GM23338 (cell line): ENCODE measurements around the gene MAN2C1. TPM values are rescaled to one million over a fixed set of nuclear protein-coding genes. Genes with fewer than 3 reads are reported as not detected.
A peak's percentile ranks its signal among the peaks of the same experiment; 100 is the strongest.

Experiments
- ATAC-seq: fragments of 200-7000 bp; cut with Tn5 transposase; 3 replicates; pipeline ENCODE4 v1.9.1; 2020
- DNase-seq: peaks from one replicate; pipeline ENCODE4 v3.0.0-alpha.2; 2015; ENCODE audit warnings: low spot score
- H2AFZ ChIP-seq: fragments of 200-600 bp; sonication (generic); 2 replicates; pipeline ENCODE4 v1.8.0; 2016; ENCODE audit warnings: antibody characterized with exemption, mild to moderate bottlenecking, moderate library complexity
- H3F3A ChIP-seq: fragments of 200-600 bp; sonication (generic); replicated peaks from 2 replicates; pipeline ENCODE4 v1.8.0; 2017; ENCODE audit warnings: antibody characterized with exemption, mixed run types, low read depth
- H3K27ac ChIP-seq: fragments of 200-600 bp; sonication (generic); 2 replicates; pipeline ENCODE4 v1.6.1; 2016; ENCODE audit warnings: low read depth
- H3K27me3 ChIP-seq: fragments of 200-600 bp; sonication (generic); 2 replicates; pipeline ENCODE4 v1.8.0; 2016; ENCODE audit warnings: mild to moderate bottlenecking, mixed run types, moderate library complexity; ENCODE audit not compliant: insufficient read depth
- H3K36me3 ChIP-seq: fragments of 200-600 bp; sonication (generic); 2 replicates; pipeline ENCODE4 v1.8.0; 2016; ENCODE audit warnings: mild to moderate bottlenecking; ENCODE audit not compliant: insufficient read depth
- H3K4me1 ChIP-seq: fragments of 200-600 bp; sonication (generic); 2 replicates; pipeline ENCODE4 v1.8.0; 2016; ENCODE audit warnings: mild to moderate bottlenecking, moderate library complexity; ENCODE audit not compliant: insufficient read depth
- H3K4me2 ChIP-seq: fragments of 200-600 bp; sonication (generic); 2 replicates; pipeline ENCODE4 v1.7.1; 2017; ENCODE audit warnings: mixed run types
- H3K4me3 ChIP-seq: fragments of 200-600 bp; sonication (generic); 2 replicates; pipeline ENCODE4 v1.6.1; 2016; ENCODE audit warnings: mixed run types
- H3K79me2 ChIP-seq: fragments of 200-600 bp; sonication (generic); replicated peaks from 2 replicates; pipeline ENCODE4 v1.8.0; 2017; ENCODE audit warnings: mild to moderate bottlenecking; ENCODE audit not compliant: insufficient read depth
- H3K9me2 ChIP-seq: fragments of 200-600 bp; sonication (generic); 2 replicates; pipeline ENCODE4 v1.8.0; 2017; ENCODE audit not compliant: insufficient read depth
- H4K20me1 ChIP-seq: fragments of 200-600 bp; sonication (generic); replicated peaks from 2 replicates; pipeline ENCODE4 v1.8.0; 2017; ENCODE audit warnings: mild to moderate bottlenecking; ENCODE audit not compliant: insufficient read depth
- H3K27ac Mint-ChIP-seq: 2 replicates; pipeline ENCODE4 v1.8.0; 2020; ENCODE audit warnings: inconsistent platforms, mild to moderate bottlenecking, moderate library complexity, mixed read lengths
- H3K27me3 Mint-ChIP-seq: 3 replicates; pipeline ENCODE4 v1.8.0; 2022; ENCODE audit warnings: low read depth, mild to moderate bottlenecking, moderate library complexity, mixed read lengths, inconsistent platforms; ENCODE audit not compliant: insufficient read depth, poor library complexity
- H3K36me3 Mint-ChIP-seq: 3 replicates; pipeline ENCODE4 v1.8.0; 2021; ENCODE audit warnings: low read depth, mild to moderate bottlenecking, inconsistent platforms, moderate library complexity, mixed read lengths
- H3K4me1 Mint-ChIP-seq: 3 replicates; pipeline ENCODE4 v1.8.0; 2020; ENCODE audit warnings: mild to moderate bottlenecking, inconsistent platforms, mixed read lengths
- H3K4me3 Mint-ChIP-seq: 3 replicates; pipeline ENCODE4 v1.8.0; 2021; ENCODE audit warnings: moderate library complexity, mild to moderate bottlenecking, inconsistent platforms, mixed read lengths
- H3K9me3 Mint-ChIP-seq: 3 replicates; pipeline ENCODE4 v1.8.0; 2020; ENCODE audit warnings: moderate library complexity, mild to moderate bottlenecking, inconsistent platforms, mixed read lengths
- CREB1 ChIP-seq: fragments of 250-450 bp; sonication (Bioruptor Pico); IDR thresholded peaks from 2 replicates; pipeline ENCODE4 v1.5.0; 2020; ENCODE audit warnings: low read depth, mild to moderate bottlenecking, moderate library complexity
- EZH2 ChIP-seq: fragments of 200-600 bp; sonication (generic); IDR thresholded peaks from one replicate; pipeline ENCODE4 v1.8.0; 2017; ENCODE audit warnings: antibody characterized with exemption, mild to moderate bottlenecking, low read depth; ENCODE audit not compliant: unreplicated experiment
- NANOG ChIP-seq: IDR thresholded peaks from 2 replicates; pipeline ENCODE4 v1.6.1; 2016; ENCODE audit warnings: antibody characterized with exemption, borderline replicate concordance
- POLR2AphosphoS5 ChIP-seq: IDR thresholded peaks from 2 replicates; pipeline ENCODE4 v1.6.1; 2016; ENCODE audit warnings: antibody characterized with exemption, low read depth
- ZNF331 ChIP-seq: fragments of 250-450 bp; sonication (Bioruptor Pico); IDR thresholded peaks from 2 replicates; pipeline ENCODE4 v1.5.0; 2020; ENCODE audit warnings: low read depth, mild to moderate bottlenecking, moderate library complexity
- polyA plus RNA-seq: library from polyadenylated mRNA; unstranded; fragments of >200 nt; fragmentation: Nextera tagmentation; extraction: Ambion mirVana; gene quantifications from 2 replicates; pipeline ENCODE4 v1.2.1, GENCODE V29; 2016
- total RNA-seq: library from RNA; depleted of rRNA; stranded (reverse); fragments of >200 nt; shearing (Covaris generic); gene quantifications from 2 replicates; pipeline ENCODE4 v1.2.3, GENCODE V29; 2014
- TF ChIP-seq, protein P1 (sequence below), 2 experiments: fragments of 200-600 bp in 1 of 2; sonication (generic) in 1 of 2; conservative IDR thresholded peaks; 2 replicates each; pipeline versions ENCODE4 v1.5.1 to v1.6.1; 2016 to 2017; ENCODE audit warnings: antibody characterized with exemption in 2 of 2, low read depth in 2 of 2, mild to moderate bottlenecking in 2 of 2, moderate library complexity in 1 of 2
- TF ChIP-seq, protein P2 (sequence below): IDR thresholded peaks from one replicate; pipeline ENCODE4 v1.6.1; 2018; ENCODE audit warnings: antibody characterized with exemption; ENCODE audit not compliant: unreplicated experiment
- TF ChIP-seq, protein P3 (sequence below): IDR thresholded peaks from 2 replicates; pipeline ENCODE4 v1.6.1; 2016; ENCODE audit warnings: antibody characterized with exemption

Gene MAN2C1
- total and polyA plus RNA-seq, 2 experiments from 2014 or later, result 42.3 to 129 TPM

DNA sequence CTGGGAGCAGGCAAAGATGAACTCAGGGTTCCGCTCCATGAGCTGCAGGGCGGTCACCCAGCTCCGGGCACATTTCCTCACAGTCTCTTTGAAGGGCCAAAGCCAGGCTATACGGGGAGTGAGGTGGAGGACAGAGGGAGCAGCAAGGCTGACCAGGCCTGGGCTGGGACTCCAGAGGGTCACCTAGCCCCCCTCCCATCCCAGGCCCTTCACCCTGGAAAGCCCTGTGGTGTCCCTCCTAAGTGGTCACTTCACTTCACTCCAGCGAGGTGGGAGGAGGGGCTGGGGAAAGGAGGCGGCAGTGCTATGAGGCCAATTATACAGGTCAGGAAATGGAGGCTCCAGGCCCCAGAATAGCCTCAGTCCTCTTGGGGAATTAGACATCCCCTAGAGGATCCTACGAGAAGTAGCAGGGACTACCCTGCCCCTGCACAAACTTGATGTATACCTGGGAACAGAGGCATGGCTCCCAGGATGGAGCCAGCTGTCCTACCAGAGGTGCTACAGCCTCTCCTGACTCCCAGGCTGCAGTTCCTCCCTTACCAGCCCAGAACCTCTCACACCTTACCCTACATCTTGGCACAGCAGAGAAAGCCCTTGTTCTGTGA is 5.7 kb downstream of the MAN2C1 start:
- no peaks in the 10 kb centered on the region; the same call in 2 of the 3 replicates for H3K9me3 Mint-ChIP-seq
- H3K27me3 Mint-ChIP-seq, result peaks cover 16% of the 10 kb centered on the region
- no peak overlapping the region for H3K27ac Mint-ChIP-seq
- no peaks in the 10 kb centered on the region for H3K9me2 ChIP-seq
- 0 out of 2 replicates have a peak overlapping the region, but pooled peaks have one; percentile 55 for H3K27ac ChIP-seq
- no peak overlapping the region for H3K4me3 Mint-ChIP-seq
- no peak overlapping the region for H3K4me2 ChIP-seq
- H2AFZ ChIP-seq, result no peak overlapping the region
- no peaks in the 10 kb centered on the region; the same call in 1 of the 3 replicates for H3K4me1 Mint-ChIP-seq
- H3K36me3 ChIP-seq, result no peaks in the 10 kb centered on the region
- TF ChIP-seq, protein P1, sequence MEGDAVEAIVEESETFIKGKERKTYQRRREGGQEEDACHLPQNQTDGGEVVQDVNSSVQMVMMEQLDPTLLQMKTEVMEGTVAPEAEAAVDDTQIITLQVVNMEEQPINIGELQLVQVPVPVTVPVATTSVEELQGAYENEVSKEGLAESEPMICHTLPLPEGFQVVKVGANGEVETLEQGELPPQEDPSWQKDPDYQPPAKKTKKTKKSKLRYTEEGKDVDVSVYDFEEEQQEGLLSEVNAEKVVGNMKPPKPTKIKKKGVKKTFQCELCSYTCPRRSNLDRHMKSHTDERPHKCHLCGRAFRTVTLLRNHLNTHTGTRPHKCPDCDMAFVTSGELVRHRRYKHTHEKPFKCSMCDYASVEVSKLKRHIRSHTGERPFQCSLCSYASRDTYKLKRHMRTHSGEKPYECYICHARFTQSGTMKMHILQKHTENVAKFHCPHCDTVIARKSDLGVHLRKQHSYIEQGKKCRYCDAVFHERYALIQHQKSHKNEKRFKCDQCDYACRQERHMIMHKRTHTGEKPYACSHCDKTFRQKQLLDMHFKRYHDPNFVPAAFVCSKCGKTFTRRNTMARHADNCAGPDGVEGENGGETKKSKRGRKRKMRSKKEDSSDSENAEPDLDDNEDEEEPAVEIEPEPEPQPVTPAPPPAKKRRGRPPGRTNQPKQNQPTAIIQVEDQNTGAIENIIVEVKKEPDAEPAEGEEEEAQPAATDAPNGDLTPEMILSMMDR (conservative IDR thresholded peaks at IDR 0.05; ENCODE audit: low read depth in 2 of 2), result 0 out of 4 replicates have a peak, but pooled peaks of 1 of the 2 experiments have one; percentile 14
- no peak for TF ChIP-seq CREB1
- no peaks in the 10 kb centered on the region for H3F3A ChIP-seq
- H3K4me3 ChIP-seq, result no peak overlapping the region
- ATAC-seq, result peak; percentile 39
- H3K4me1 ChIP-seq, result no peaks in the 10 kb centered on the region
- no peaks in the 10 kb centered on the region for H3K79me2 ChIP-seq
- peaks cover 42% of the 10 kb centered on the region for H3K36me3 Mint-ChIP-seq
- H4K20me1 ChIP-seq, result no peaks in the 10 kb centered on the region
- DNase-seq, result peak; percentile 55
- no peaks in the 10 kb centered on the region for H3K27me3 ChIP-seq

DNA sequence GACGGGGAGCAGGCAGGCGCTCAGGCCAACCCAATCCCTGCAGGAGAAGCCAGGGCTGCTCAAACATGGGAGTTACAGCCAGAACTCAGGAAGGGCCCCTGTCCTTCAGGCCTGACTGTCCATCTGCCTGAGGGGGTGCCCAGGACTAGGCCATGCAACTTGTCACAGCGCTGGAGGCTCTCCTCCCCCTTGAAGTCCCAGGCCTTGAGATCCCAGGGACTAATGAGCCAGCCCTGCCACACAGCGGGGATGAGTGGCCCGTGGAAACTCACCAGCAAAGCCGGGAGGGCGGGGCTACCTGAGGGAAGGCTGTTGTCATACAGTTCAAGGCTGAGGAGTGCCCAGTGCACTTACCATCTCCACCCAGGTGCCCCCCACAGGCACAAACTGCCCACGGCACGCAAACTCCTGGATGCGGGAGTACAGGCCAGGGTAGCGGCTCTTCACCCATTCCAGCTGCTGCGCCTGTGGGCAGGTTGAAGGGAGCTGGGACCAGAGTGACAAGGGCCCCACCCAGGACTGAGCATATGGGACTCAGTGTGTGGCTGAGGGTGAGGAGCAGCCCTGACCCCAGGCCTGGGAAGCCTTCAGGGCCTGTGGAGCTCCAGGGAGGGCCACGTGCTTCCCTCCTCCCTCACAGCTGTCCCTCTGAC is 6.3 kb downstream of the MAN2C1 start:
- H2AFZ ChIP-seq, result no peak overlapping the region
- no peak overlapping the region for H3K27ac Mint-ChIP-seq
- no peaks in the 10 kb centered on the region for H3F3A ChIP-seq
- H3K9me2 ChIP-seq, result no peaks in the 10 kb centered on the region
- no peaks in the 10 kb centered on the region for H4K20me1 ChIP-seq
- H3K79me2 ChIP-seq, result no peaks in the 10 kb centered on the region
- no peak overlapping the region for H3K4me3 Mint-ChIP-seq
- no peaks in the 10 kb centered on the region; the same call in 1 of the 3 replicates for H3K4me1 Mint-ChIP-seq
- no peak overlapping the region for H3K4me2 ChIP-seq
- no peaks in the 10 kb centered on the region for H3K9me3 Mint-ChIP-seq
- ATAC-seq (no peak), DNase-seq (no peak)
- H3K4me1 ChIP-seq, result no peaks in the 10 kb centered on the region
- peaks cover 41% of the 10 kb centered on the region for H3K36me3 Mint-ChIP-seq
- peaks cover 15% of the 10 kb centered on the region for H3K27me3 Mint-ChIP-seq
- no peaks in the 10 kb centered on the region for H3K27me3 ChIP-seq
- no peak overlapping the region for H3K4me3 ChIP-seq
- no peak overlapping the region for H3K27ac ChIP-seq
- no peaks in the 10 kb centered on the region for H3K36me3 ChIP-seq
- TF ChIP-seq POLR2AphosphoS5 (no peak), NANOG (no peak), EZH2 (no peak), CREB1 (no peak), ZNF331 (CRISPR knock-in tag) (no peak)
- TF ChIP-seq, protein P2, sequence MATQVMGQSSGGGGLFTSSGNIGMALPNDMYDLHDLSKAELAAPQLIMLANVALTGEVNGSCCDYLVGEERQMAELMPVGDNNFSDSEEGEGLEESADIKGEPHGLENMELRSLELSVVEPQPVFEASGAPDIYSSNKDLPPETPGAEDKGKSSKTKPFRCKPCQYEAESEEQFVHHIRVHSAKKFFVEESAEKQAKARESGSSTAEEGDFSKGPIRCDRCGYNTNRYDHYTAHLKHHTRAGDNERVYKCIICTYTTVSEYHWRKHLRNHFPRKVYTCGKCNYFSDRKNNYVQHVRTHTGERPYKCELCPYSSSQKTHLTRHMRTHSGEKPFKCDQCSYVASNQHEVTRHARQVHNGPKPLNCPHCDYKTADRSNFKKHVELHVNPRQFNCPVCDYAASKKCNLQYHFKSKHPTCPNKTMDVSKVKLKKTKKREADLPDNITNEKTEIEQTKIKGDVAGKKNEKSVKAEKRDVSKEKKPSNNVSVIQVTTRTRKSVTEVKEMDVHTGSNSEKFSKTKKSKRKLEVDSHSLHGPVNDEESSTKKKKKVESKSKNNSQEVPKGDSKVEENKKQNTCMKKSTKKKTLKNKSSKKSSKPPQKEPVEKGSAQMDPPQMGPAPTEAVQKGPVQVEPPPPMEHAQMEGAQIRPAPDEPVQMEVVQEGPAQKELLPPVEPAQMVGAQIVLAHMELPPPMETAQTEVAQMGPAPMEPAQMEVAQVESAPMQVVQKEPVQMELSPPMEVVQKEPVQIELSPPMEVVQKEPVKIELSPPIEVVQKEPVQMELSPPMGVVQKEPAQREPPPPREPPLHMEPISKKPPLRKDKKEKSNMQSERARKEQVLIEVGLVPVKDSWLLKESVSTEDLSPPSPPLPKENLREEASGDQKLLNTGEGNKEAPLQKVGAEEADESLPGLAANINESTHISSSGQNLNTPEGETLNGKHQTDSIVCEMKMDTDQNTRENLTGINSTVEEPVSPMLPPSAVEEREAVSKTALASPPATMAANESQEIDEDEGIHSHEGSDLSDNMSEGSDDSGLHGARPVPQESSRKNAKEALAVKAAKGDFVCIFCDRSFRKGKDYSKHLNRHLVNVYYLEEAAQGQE, result no peak
- TF ChIP-seq, protein P3, sequence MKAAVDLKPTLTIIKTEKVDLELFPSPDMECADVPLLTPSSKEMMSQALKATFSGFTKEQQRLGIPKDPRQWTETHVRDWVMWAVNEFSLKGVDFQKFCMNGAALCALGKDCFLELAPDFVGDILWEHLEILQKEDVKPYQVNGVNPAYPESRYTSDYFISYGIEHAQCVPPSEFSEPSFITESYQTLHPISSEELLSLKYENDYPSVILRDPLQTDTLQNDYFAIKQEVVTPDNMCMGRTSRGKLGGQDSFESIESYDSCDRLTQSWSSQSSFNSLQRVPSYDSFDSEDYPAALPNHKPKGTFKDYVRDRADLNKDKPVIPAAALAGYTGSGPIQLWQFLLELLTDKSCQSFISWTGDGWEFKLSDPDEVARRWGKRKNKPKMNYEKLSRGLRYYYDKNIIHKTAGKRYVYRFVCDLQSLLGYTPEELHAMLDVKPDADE, result no peak
